Naive thymus-derived CD8-positive, alpha-beta T cell (primary cell): ENCODE results near the gene CLCN7. TPM values are rescaled to one million over a fixed set of nuclear protein-coding genes. Genes with fewer than 3 reads are reported as not detected.

Experiments used
- ATAC-seq, 2 donors: fragments of 150-1000 bp; cut with Tn5 transposase in 1 of 2; sonication (Bioruptor Pico), chemical (Tn5 transposase) in 1 of 2; 1 replicate in 1 of 2; 2 replicates in 1 of 2; pipeline ENCODE4 v1.10.0; 2021; ENCODE audit warnings: mild to moderate bottlenecking in 2 of 2, moderate library complexity in 2 of 2
- POLR2A ChIA-PET: fragments of 350-600 bp; sonication (Branson Sonifier 250); formaldehyde crosslinking; loops from one replicate; lab custom pipeline; 2021; ENCODE audit warnings: antibody characterized with exemption; lab: Charles Lee
- DNase-seq, 10 donors: peaks; one replicate each; pipeline versions ENCODE4 v3.0.0 to v3.0.0-alpha.2; 2020 to 2022
- H3K27ac Mint-ChIP-seq, 10 donors: one replicate each; pipeline ENCODE4 v1.8.0; 2020 to 2022; ENCODE audit warnings: mild to moderate bottlenecking in 10 of 10, mixed read lengths in 10 of 10, moderate library complexity in 4 of 10, inconsistent platforms in 1 of 10
- H3K27me3 Mint-ChIP-seq, 5 donors: one replicate each; pipeline ENCODE4 v1.8.0; 2021 to 2022; ENCODE audit warnings: mixed read lengths in 5 of 5
- H3K36me3 Mint-ChIP-seq, 3 donors: one replicate each; pipeline ENCODE4 v1.8.0; 2020 to 2022; ENCODE audit warnings: mixed read lengths in 3 of 3, mild to moderate bottlenecking in 2 of 3, inconsistent platforms in 1 of 3
- H3K4me1 Mint-ChIP-seq, 4 donors: one replicate each; pipeline ENCODE4 v1.8.0; 2021 to 2022; ENCODE audit warnings: mixed read lengths in 4 of 4
- H3K4me3 Mint-ChIP-seq, 10 donors: one replicate each; pipeline ENCODE4 v1.8.0; 2020 to 2022; ENCODE audit warnings: mild to moderate bottlenecking in 10 of 10, mixed read lengths in 10 of 10, moderate library complexity in 6 of 10, inconsistent platforms in 1 of 10
- H3K9me3 Mint-ChIP-seq, 9 donors: one replicate each; pipeline ENCODE4 v1.8.0; 2020 to 2022; ENCODE audit warnings: mixed read lengths in 9 of 9, mild to moderate bottlenecking in 3 of 9, inconsistent platforms in 1 of 9, moderate library complexity in 1 of 9
- polyA plus RNA-seq, 3 donors: library from polyadenylated mRNA; unstranded; fragments of 300-500 nt; fragmentation: Illumina TruSeq; gene quantifications; one replicate each; pipeline ENCODE4 v1.2.3, GENCODE V29; 2021
- total RNA-seq, 8 experiments: library from RNA in 2 of 8; stranded (reverse) in 2 of 8; gene quantifications; one replicate each; pipeline ENCODE4 v1.2.3 and lab custom pipeline; 2021 to 2026

Gene CLCN7
- total and polyA plus RNA-seq, 5 experiments from 2014 or later: 18.7 to 116 (median 34.7) TPM

DNA sequence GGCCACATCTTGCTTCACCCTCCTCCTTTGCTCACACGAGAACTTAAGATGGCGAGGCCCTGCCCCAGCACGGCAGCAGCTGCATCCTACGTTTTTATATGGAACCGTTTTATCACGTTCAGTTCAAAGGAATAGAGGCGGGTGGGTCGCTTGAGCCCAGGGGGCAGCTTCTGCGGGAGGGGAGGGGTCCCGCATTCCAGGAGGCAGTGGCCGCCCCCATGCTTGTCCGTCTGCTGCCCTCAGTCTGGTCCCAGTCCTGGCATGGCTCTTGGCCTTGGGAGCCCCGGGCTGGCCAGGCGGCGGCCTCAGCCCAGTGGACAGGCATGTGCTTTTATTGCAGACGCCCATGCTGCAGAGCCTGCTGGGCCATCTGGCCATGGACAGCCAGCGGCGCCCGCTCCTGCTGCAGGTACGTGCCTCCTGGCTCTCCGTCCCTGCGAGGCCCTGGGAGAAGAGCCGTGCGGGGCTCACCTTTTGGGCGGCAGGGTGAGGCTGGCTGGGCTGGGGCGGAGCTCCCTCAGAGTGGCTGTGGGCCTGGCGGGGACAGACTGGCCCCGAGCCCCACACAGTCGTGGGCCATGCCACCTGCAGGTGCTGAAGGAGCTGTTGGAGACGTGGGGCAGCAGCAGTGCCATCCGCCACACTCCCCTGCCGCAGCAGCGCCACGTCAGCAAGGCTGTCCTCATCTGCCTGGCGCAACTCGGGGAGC lies 25.1 kb upstream of the CLCN7 start:
- ATAC-seq (no peak), DNase-seq (no peak)
- Mint-ChIP-seq H3K36me3 (peaks cover 0 to 34% (median 4%) of the 10 kb centered on the region in 3 donors), H3K9me3 (no peaks in the 10 kb centered on the region), H3K4me1 (peaks cover 0 to 6% (median 0%) of the 10 kb centered on the region in 4 donors), H3K4me3 (no peak overlapping the region), H3K27me3 (no peaks in the 10 kb centered on the region), H3K27ac (no peak overlapping the region)
- POLR2A ChIA-PET: no interaction called here

DNA sequence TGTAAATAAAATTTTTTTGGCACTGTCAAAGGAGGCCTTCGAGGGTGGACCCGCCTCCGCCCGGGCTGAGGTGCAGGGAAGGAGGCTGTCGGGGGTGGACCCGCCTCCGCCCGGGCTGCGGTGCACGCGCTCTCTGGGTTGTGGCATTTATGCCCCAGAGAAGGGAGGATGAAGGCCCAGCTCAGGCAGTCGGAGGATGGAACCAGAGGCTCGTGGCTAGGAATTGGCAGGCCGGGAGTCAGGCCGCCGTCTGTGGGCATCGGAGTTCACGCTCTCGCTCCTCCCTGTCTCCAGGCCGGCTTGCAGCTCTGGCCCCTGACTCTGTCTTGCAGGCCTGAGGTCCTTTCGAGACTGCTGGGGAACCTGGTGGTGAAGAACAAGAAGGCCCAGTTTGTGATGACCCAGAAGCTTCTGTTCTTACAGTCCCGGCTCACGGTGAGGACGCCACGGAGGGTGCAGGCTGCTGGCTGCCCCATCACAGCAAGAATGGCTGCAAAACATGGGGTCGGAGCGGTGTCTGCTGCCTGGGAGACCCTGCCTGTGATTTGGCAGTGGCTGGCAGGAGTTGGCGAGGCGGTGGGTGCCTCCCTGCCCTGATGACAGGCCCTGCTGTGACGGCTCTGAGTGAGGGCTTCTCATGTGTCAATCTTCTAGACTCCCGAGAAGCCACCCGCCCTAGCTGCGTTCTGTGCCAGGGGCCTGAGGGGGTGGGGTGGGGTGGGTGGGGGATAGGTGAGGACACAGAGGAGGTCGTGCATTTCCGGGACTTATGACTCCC lies 24.3 kb upstream of the CLCN7 start:
- DNase-seq: no peak
- H3K27ac Mint-ChIP-seq: no peak overlapping the region
- no peak overlapping the region for H3K4me3 Mint-ChIP-seq
- H3K27me3 Mint-ChIP-seq: no peaks in the 10 kb centered on the region
- no peaks in the 10 kb centered on the region for H3K9me3 Mint-ChIP-seq
- POLR2A ChIA-PET: no interaction called here
- H3K4me1 Mint-ChIP-seq: peaks cover 0 to 14% (median 3%) of the 10 kb centered on the region in 4 donors
- H3K36me3 Mint-ChIP-seq: peaks cover 0 to 34% (median 4%) of the 10 kb centered on the region in 3 donors
- no peak for ATAC-seq

DNA sequence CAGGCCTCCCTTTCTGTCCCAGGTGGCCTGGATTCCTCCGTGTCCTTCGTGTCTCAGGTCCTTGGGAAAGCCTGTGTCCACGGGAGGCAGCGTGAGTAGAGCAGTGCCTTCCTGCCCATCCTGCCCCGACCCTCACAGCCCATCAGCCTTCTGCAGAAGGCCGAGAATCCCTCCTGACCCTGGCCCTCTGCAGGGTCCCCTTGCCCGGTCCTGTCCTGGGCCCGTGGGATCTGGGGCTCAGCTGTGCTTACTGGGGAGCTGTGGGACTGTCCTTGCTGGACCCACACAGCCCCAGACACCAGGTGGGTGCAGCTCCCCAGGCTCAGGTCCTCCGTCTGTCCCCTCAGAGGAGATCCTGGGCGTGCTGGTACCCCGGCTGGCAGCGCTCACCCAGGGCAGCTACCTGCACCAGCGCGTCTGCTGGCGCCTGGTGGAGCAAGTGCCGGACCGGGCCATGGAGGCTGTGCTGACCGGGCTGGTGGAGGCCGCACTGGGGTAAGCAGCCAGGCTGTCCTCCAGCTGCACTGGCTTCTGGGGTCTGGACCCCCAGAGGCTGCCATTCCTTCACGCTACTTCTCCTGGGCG lies 22.3 kb upstream of the CLCN7 start:
- ATAC-seq (no peak), DNase-seq (no peak)
- peaks cover 0 to 26% (median 0%) of the 10 kb centered on the region in 3 donors for H3K36me3 Mint-ChIP-seq
- H3K4me3 Mint-ChIP-seq: peak overlapping the region in 2 of 10 donors; percentile 24 to 35
- POLR2A ChIA-PET: interaction anchor here (0.5 kb wide), 1 partner anchor 76 kb away, joined by 4 read pairs; no protein-coding TSS in a partner anchor
- H3K9me3 Mint-ChIP-seq: no peaks in the 10 kb centered on the region
- H3K27me3 Mint-ChIP-seq: no peaks in the 10 kb centered on the region
- peaks cover 2 to 27% (median 15%) of the 10 kb centered on the region in 4 donors for H3K4me1 Mint-ChIP-seq
- H3K27ac Mint-ChIP-seq: peak overlapping the region in 3 of 10 donors; percentile 25 to 76 (median 43)

DNA sequence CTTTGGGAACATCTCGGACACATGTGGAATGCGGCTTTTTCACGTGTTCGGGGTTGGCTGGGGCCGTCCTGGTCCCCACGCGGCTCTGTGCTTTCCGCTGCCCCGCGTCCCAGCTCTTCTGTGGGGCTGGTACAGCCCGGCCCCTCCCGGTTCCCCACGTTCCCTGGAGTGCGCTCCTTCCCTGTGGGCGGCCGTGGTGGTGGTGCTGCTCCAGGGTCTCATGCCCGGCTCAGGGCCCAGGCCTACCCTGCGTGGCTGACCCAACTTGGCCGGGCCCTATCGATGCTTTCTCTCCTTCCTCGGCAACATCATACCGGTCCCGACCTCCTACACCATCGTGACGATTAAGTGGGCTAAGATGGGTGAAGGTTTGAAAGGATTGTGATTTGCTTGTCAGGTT lies 21.6 kb upstream of the CLCN7 start:
- DNase-seq (no peak), ATAC-seq (no peak)
- H3K36me3 Mint-ChIP-seq: peaks cover 0 to 23% (median 0%) of the 10 kb centered on the region in 3 donors
- POLR2A ChIA-PET: interaction anchor here (0.5 to 1.0 kb wide), 2 partner anchors 75 to 330 kb away, joined by 3 to 4 read pairs; no protein-coding TSS in a partner anchor
- no peaks in the 10 kb centered on the region for H3K9me3 Mint-ChIP-seq
- H3K4me1 Mint-ChIP-seq: peaks cover 2 to 28% (median 15%) of the 10 kb centered on the region in 4 donors
- H3K4me3 Mint-ChIP-seq: peak overlapping the region in 4 of 10 donors; percentile 8 to 60 (median 37)
- H3K27me3 Mint-ChIP-seq: no peaks in the 10 kb centered on the region
- H3K27ac Mint-ChIP-seq: peak overlapping the region in 4 of 10 donors; percentile 43 to 76 (median 68)

DNA sequence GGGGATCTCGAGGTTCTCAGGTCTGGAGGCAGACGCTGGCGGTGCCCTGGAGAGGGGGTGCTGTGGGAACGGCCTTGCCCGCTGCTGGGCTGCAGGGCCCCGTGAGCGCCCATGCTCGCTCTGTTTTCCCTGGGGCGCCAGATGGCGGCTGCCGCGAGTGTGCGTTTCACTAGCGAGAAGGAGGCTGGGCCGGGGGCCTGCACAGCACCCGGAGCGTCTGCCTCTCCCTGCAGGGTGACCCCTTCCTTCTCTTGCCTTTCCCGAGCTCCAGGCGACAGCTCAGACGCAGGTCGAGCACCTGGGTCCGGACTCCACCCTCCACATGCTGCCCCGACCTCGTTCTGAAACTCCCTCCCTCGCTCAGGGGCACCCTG lies 21.0 kb upstream of the CLCN7 start:
- peaks cover 0 to 22% (median 0%) of the 10 kb centered on the region in 3 donors for H3K36me3 Mint-ChIP-seq
- no peaks in the 10 kb centered on the region for H3K9me3 Mint-ChIP-seq
- H3K27me3 Mint-ChIP-seq: no peaks in the 10 kb centered on the region
- DNase-seq: no peak
- peaks cover 2 to 33% (median 15%) of the 10 kb centered on the region in 4 donors for H3K4me1 Mint-ChIP-seq
- ATAC-seq: no peak
- peak overlapping the region in 3 of 10 donors; percentile 14 to 21 (median 19) for H3K4me3 Mint-ChIP-seq
- POLR2A ChIA-PET: interaction anchor here (0.6 to 1.0 kb wide), 2 partner anchors 22 to 330 kb away, joined by 3 read pairs; no protein-coding TSS in a partner anchor
- H3K27ac Mint-ChIP-seq: no peak overlapping the region

DNA sequence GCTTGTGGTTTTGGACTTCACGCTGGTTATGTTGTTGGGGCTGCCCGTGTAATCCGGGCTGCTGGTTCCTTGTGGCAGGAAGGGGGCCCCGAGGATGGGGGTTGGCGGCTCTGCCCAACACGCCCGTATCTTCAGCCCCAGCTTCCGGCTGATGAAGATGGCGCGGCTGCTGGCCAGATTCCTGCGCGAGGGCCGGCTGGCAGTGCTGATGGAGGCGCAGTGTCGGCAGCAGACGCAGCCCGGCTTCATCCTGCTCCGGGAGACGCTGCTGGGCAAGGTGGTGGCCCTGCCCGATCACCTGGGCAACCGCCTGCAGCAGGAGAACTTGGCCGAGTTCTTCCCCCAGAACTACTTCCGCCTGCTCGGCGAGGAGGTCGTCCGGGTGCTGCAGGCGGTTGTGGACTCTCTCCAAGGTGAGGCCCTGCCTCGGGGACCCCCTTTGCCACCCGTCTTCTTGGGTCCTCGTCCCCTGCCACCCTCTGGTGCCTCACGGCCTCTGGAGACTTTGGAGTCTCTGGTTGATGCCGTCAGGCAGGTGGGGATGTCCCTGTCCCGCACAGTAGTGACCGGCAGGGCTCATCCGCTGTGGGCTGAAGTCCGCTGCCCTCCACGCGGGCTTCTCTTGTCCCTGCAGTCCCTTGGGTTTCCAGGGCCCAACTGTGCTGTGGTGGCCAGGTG lies 20.5 kb upstream of the CLCN7 start:
- DNase-seq: no peak
- Mint-ChIP-seq H3K36me3 (peaks cover 0 to 22% (median 0%) of the 10 kb centered on the region in 3 donors), H3K27ac (peak overlapping the region in 2 of 10 donors; percentile 22 to 29), H3K9me3 (no peaks in the 10 kb centered on the region), H3K27me3 (no peaks in the 10 kb centered on the region), H3K4me3 (peak overlapping the region in 7 of 10 donors; percentile 21 to 55 (median 41)), H3K4me1 (peaks cover 2 to 33% (median 15%) of the 10 kb centered on the region in 4 donors)
- POLR2A ChIA-PET: interaction anchor here (0.6 to 3.9 kb wide), 2 partner anchors 22 to 39 kb away, joined by 3 to 37 read pairs; partner anchors contain the start of gene TMEM204
- ATAC-seq: no peak

DNA sequence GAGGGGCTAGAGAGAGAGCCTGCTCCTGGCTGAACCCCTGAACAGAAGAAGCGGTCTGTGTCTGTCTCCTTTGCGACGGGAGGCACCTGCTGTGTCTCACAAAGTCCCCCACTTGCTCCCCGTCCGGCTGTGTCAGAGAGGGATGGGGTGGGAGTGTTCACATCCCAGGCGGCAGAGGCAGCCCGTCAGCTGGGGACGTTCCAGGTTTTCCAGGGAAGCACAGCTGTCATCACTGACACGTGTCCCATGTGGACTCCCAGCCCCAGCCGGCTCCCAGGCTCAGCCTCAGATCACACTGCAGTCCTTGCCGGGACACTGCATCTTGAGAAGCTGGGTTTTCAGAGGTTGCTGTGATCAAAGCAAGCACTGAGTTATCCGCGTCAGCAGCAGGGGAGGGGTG lies 19.9 kb upstream of the CLCN7 start:
- Mint-ChIP-seq H3K27ac (peak overlapping the region in 2 of 10 donors; percentile 21 to 29), H3K9me3 (no peaks in the 10 kb centered on the region), H3K36me3 (peaks cover 0 to 22% (median 0%) of the 10 kb centered on the region in 3 donors), H3K27me3 (no peaks in the 10 kb centered on the region), H3K4me3 (peak overlapping the region; percentile 76 to 99 (median 92)), H3K4me1 (peaks cover 2 to 33% (median 15%) of the 10 kb centered on the region in 4 donors)
- no peak for ATAC-seq
- POLR2A ChIA-PET: interaction anchor here (0.6 to 3.9 kb wide), 3 partner anchors 31 to 229 kb away, joined by 3 to 37 read pairs (median 4); partner anchors contain the start of gene TMEM204
- no peak for DNase-seq

DNA sequence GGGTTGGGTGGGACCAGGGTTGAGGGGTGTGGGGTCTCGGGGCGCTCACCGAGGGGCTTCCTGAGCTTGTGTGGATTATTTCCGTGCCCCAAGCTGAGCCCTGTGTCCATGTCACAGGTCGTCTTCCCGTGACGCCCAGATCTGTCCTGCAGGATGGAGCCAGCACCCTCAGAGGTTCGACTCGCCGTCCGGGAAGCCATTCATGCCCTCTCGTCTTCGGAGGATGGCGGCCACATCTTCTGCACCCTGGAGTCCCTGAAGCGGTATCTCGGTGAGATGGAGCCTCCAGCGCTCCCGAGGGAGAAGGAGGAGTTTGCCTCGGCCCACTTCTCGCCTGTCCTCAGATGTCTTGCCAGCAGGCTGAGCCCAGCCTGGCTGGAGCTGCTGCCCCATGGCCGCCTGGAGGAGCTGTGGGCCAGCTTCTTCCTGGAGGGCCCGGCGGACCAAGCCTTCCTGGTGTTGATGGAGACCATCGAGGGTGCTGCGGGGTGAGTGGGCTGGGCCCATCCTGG lies 19.4 kb upstream of the CLCN7 start:
- Mint-ChIP-seq H3K4me3 (peak overlapping the region; percentile 76 to 99 (median 92)), H3K9me3 (no peaks in the 10 kb centered on the region), H3K36me3 (peaks cover 0 to 22% (median 0%) of the 10 kb centered on the region in 3 donors), H3K27ac (peak overlapping the region in 6 of 10 donors; percentile 26 to 100 (median 70)), H3K4me1 (peaks cover 2 to 33% (median 15%) of the 10 kb centered on the region in 4 donors), H3K27me3 (no peaks in the 10 kb centered on the region)
- DNase-seq (no peak), ATAC-seq (no peak)
- POLR2A ChIA-PET: interaction anchor here (0.6 to 3.9 kb wide), 7 partner anchors 31 to 229 kb away, joined by 3 to 37 read pairs (median 5); partner anchors contain the start of genes TMEM204 and UQCC4

DNA sequence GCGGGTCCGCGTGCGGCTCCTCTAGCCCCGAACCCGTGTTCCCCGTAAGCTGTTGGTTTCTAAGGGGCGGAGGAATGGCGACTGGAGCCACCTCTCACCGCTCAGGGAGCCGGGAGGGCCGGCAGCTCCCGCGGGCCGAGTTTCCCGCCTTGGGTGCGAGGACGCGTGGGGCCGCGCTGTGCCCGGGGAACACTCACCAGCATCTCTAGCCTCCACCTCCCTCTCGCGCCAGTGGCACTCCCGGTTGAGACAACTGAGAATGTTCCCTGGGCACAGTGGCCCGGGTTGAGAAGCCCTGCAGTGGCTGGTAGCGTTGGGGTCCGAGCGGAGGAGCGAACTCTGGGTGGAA lies 18.9 kb upstream of the CLCN7 start:
- Mint-ChIP-seq H3K27ac (peak overlapping the region in 9 of 10 donors; percentile 26 to 100 (median 85)), H3K36me3 (peaks cover 0 to 20% (median 0%) of the 10 kb centered on the region in 3 donors), H3K4me3 (peak overlapping the region; percentile 76 to 99 (median 92)), H3K9me3 (no peaks in the 10 kb centered on the region), H3K27me3 (no peaks in the 10 kb centered on the region), H3K4me1 (peaks cover 2 to 33% (median 15%) of the 10 kb centered on the region in 4 donors)
- POLR2A ChIA-PET: interaction anchor here (1.1 to 3.9 kb wide), 8 partner anchors 18 to 289 kb away, joined by 3 to 37 read pairs (median 7); partner anchors contain the start of genes NUBP2, SPSB3, TMEM204 and UQCC4
- ATAC-seq: peak; percentile 3 to 15
- peak in 1 of 10 donors; percentile 10 for DNase-seq

DNA sequence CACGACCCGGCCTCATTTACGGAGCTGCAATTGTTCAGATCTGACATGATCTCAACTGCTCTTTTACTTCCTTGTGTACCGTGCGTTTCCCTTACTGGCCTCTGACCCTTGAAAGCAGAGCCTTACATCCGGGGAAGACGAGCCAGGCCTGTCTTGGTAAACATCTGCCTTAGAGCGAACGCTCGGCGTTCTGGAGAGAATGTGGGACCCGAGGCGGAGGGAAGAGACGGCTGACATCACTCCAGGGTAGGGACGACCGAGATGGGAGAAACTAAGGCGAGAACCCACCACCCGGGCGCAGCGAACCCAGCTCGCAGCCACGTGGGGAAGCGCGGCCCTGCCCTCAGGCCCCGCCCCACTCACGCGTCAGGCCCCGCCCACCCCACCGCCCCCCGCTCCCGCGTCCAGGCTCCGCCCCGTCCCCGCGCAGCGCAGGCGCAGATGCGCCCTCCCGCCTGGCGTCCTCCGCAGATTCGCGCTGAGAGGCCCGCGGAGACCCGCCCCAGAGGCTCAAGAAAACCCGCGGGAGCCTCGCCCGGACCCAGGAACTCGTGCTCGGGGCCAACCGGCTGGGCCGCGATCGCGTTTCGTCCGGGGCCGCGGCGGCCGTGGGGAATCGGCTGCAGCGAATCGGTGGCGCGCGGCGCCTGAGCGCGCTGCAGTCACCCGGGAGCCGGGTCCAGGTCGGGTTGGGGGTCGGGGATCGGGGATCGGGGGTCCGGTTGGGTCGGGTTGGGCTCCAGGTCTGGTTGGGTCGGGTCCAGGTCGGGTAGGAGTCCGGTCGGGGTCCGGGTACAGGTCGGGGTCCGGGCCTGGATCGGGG lies 18.3 kb upstream of the CLCN7 start, which contains the start of gene TELO2:
Gene TELO2 (plus strand): TSS at position 438 of the 823 bp plus-strand sequence. CDS start 922 bp downstream, outside the sequence.
- Mint-ChIP-seq H3K27me3 (no peaks in the 10 kb centered on the region), H3K9me3 (no peaks in the 10 kb centered on the region), H3K27ac (peak within 1 kb of the TSS; percentile 97 to 100 (median 100)), H3K4me3 (peak within 1 kb of the TSS; percentile 91 to 99 (median 97)), H3K36me3 (peaks cover 0 to 16% (median 0%) of the 10 kb centered on the region in 3 donors), H3K4me1 (peaks cover 2 to 33% (median 15%) of the 10 kb centered on the region in 4 donors)
- peak; percentile 76 to 96 (median 90) for DNase-seq
- POLR2A ChIA-PET: interaction anchor here (0.6 to 3.9 kb wide), 23 partner anchors 9 to 436 kb away, joined by 3 to 37 read pairs (median 4); partner anchors contain the start of genes CRAMP1, IFT140, JPT2 and MAPK8IP3
- ATAC-seq: peak; percentile 88
